Measurements from ENCODE around the gene CFAP206.
A peak's percentile ranks its signal among the peaks of the same experiment; 100 is the strongest.
"Not testable (repeated sequence)": the region's sequence is repeated elsewhere in the genome, so short reads cannot be mapped to it uniquely, and the experiment has no call there.

CFAP206 gene

DNA sequence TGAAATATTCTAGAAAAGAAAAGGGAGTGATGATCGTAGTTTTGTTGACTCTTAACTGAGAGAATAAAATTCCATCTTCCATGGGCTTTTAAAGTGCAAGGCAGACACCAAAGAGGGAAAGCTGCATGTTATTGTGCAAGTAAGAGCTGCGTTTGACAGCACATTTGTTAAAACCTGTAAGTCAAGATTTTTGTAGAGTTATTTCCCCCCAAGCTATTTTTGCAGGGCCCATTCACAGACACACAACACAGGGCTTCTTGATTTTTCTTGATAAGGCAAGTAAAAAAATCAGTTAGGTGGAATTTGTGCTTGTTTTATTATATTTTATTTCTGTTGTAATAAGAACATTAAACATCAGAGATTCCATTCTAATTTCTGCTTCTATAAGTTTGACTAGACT lies 13.8 kb downstream of the CFAP206 start:
- no peak for DNase-seq

DNA sequence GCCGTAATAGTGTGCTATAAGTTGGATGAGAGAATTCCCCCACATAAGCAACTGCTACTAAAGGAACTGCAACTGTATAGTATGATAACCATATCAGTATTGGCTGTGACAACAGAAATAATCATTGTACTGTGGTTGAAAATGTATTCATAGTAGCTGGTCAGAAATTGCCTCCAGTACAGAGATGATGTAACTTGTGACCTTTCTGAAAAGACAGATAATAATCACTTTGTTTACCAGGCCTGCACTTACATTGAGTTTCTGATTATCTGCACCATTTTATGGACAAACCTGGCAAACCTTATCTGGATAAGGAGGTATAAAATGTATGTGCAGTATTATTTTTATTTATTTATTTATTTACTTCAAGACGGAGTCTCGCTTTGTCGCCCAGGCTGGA lies 19.0 kb downstream of the CFAP206 start:
- DNase-seq, result no peak

DNA sequence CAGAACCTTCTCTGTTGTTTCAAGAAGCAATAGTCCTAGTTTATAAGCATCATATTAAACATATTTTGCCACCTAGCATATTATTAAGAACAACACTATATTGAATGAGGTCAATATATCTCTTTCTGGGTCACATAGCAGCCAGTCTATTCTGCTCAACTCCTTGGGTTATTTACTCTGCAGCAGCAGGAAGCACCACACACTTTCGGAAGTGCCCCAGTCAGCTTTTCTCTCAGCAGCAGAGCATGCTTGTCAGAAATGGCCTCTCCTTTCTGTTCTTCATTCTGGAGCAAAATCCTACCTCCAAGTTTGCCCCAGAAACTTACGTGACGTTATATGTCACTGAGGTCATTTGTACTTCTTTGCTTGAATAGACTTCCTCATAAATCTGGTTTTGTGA lies 22.7 kb downstream of the CFAP206 start:
- DNase-seq, result no peak

DNA sequence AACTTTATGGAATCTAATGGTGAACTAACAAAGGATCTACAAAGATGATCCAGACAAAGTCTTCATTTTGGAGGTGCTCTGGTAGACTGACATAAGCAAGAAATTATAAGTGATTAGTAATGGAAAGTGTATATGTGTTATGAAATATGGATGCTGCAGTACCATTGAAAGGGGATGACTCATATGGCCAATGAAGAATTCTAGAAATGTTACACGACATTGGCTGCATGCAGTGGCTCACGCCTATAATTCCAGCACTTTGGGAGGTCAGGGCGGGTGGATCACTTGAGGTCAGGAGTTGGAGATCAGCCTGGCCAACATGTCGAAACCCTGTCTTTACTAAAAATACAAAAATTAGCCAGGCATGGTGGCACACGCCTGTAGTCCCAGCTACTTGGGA lies 23.5 kb downstream of the CFAP206 start:
- DNase-seq, result no peak

DNA sequence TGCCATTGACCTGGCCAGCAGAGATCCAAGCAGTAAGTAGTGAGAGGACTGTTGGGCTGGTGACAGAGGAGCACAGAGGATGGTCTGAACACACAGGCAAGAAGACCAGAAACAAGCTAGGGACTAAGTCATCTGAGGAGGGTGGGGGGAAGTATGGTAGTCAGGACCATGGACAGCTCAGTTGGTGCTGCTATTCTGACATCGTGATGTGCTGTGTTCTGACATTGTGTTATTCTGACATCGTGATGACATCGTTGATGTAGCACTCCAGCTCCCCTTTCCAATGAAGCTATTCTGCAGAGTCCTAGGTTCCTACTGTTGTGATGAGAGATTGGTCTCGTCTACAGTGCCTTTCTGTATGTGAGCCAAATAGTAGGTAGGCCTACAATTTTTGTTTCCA lies 28.7 kb downstream of the CFAP206 start:
- peak; percentile 61 for DNase-seq

DNA sequence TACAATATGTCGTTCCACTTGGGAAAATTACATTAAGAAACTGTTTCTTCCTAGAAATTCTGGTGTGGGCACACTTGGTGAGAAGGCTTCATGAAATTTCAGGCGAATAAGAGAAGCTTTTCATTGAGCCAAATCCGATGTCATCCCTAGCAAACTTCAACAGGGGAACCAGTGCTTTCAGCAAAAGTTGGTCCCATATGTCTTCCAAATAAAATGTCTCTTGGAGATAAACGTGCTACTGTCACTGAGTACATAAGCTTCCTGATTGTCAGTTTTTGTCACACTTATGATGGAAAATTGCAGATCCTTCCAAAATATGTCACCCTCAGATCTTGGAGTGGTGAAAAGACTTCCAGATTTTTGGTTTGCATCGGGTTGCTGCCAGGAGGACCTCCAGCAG lies 33.9 kb downstream of the CFAP206 start:
- DNase-seq, result no peak

DNA sequence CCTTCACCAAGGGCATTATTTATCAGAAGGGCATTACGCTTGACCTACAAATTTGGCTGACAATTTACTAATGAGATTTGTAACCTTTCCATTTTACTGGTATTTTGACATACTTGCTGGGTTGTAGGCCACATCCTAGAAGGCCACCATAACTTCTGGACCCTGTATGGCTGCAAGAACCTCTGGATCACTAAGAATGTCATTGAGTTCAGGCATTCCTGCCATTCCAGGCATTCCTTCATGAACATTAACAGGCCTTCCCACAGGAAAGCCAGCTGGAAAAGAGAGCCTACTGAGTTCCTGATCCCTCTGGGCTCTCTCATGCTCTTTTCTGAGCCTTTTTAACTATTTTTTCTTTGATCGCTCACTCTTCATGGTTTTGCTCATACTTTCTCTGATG lies 36.6 kb downstream of the CFAP206 start:
- no peak for DNase-seq

DNA sequence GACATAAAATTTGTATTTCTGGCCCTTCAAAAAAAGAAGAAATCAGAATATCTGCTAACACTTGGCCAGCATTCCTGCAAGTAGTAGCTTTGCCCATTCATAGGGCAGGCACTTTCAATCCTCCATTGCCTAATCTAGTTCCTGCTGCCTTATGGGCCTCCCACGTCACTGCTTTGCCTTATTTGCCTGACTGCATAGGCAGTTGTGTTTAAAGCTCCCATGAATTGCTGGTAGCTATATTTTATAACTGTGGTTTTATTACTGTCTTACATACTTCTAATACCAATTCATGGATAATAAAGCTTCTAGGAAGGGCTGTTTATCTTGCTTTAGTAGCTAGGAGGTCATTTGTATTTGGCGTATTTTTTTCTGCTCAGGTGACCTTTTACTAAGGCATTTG lies 57.3 kb downstream of the CFAP206 start:
- no peak for DNase-seq

DNA sequence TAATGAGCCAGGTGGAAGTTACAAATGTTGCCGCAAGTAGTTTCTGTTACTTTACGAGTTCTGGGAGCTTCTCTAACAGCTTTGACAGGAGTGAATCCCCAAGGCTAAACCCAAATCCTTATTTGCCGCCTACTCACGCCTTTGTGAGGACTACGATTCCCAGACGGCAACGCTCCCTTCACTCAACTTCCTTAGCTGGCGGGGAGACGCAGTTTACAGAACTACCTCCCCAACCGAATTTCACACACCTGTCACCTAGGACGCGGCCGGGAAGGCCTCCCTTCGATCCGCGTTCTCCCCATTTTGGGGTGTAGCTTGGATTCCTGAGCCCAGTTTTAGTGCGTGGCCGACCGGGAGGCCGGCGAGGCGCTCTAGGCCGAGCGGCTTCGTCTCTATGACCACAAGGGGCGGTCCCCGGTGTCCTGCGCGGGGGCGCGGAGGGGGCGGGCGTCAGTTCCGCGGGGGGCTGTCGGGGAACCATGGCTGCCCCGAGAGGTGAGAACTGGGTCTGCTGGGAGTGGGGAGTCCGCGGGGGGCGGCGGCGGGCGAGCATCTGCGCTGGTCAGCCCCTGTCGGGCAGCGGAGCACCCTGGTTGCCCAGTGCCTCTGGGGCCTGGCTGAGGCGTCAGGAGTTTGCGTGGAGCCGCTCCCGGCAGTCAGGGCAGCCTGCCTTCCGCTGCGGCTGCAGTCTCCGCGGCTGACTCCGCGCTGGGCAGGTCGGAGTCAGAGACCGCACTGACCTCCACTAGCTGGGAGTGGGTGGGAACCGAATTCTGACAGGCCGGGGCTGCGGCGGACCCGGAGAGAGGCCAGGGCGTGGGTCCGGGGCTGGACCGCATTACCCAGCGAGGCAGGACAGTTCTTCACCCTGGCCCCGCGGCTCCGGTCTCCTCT lies 65.0 kb downstream of the CFAP206 start, which contains the start of gene SLC35A1:
SLC35A1 (plus strand) TSS at position 450 of the 894 bp plus-strand sequence; CDS start at position 480, 30 bp downstream.
- peak; percentile 80 for DNase-seq

DNA sequence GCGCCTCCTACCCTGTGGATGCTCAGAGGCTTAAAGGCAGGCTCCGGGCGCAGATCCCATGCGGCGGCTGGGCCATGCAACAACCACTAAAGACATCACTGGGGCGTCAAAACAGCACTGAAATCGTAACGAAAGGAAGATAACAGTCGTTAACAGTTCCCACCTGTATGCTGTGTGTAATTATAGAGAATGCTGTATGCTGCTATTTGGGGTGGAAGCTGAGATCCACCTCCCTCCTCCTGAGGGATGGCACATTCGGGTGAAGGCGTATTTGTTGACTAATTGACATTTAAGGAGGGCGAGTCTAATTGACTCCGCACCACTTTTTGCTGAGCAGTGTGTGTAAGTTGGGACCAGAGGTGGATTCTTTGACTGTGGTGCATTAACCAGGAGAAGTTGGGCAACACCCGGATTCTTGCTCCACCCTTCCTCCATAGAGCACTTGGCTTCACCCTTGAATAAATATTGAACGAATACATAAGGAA lies 65.7 kb downstream of the CFAP206 start:
- peak; percentile 32 for DNase-seq

DNA sequence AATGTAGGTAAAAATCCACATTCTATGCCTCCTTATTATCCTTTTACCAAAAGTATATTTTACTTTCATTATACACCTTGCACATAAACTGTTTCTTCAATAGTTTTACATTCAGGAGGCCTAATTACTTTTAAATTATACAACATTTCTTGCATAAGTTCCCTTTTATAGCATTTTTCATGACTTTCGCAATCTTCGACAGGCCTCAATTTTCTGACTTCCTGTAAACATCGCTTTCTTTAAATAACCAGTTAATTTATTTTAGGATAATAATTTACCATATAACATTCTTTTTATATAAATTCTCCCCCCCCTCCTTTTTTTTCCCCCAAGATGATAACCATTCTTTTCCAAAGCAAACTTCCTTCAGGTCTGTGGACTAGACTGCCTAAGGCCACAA lies 74.2 kb downstream of the CFAP206 start:
- DNase-seq, result no peak

DNA sequence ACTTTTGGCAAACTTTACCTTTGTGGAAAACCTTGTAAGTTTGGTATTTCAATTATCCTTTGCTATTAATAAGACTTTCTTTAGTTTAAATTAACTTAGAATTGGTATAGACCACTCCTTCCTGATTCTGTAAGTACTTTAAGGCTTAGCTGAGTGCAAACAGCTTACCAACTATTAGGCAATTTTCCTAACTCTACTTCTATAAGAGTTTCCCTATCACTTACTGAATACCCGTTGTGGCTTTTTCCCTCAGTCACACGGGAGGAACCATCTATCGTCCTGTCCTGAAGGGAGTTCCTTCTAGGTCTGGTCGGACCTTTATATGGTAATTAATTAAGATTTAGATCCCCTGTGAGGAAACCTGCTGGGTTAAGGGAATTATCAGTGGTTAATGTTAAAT lies 74.6 kb downstream of the CFAP206 start:
- no peak for DNase-seq

DNA sequence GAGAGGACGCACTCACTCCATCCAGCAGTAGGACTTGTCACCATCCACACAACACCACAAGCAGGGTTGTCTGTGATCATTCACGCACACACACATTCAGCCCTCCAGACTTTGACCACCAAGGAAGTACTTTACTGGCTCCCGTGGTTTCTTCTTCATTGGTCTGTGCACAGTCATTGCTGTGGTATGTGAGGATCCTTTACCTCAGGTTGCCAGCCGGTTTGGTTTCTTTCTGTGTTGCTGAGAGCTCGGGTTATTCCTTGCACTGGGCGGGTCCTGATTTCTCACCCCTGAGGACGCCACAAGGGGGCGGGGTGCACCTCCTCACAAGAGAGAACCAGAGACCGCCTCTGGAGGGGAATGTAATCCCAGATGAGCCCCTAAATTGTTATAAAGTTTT lies 76.2 kb downstream of the CFAP206 start:
- DNase-seq, result peak; percentile 21

DNA sequence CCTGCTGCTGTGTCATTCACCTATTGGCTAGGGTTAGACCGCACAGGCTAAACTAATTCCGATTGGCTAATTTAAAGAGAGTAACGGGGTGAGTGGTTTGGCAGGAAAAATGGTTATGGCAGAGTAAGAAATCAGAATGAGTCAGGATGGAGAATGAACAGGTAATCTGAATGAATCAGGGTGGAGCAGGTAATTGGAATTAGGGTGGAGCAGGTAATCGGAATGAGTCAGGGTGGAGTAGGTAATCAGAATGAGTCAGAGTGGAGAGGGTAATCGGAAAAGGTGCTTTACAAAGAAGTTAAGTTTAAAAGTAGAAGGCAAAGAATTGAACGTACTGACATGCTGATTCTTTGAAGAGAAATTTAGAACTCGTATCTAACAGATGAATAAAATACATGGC lies 76.7 kb downstream of the CFAP206 start:
- no peak for DNase-seq

DNA sequence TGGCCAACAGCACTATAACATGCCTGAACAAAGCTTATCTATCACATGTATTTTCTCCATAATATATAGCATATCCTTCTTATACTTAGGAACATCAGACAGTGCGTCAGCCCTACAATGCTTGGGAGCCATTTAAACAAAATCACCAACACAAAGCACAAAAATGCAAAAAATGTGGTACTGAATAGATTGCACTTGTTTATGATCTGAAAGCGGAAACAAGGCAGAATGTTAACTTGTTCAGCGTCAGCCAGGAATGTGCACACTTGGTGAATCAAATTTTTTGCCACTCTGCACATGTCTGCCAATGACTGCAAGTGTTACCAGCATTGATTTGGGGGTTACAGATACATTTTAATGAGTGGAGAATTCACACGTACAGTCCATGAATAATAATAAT lies 79.8 kb downstream of the CFAP206 start:
- DNase-seq, result no peak

DNA sequence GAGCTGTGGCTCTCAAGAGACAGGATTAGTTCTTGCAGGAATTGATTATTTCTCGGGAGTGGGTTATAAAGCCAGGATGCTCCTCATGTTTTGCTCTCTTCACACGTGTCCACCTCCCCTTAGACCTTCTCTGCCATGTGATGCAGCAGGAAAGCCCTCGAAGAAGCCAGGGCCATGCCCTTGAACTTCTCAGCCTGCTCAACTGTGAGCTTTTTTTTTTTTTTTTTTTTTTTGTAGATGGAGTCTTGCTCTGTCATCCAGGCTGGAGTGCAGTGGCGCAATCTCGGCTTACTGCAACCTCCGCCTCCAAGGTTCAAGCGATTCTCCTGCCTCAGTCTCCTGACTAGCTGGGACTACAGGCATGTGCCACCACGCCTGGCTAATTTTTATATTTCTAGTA lies 81.6 kb downstream of the CFAP206 start:
- not testable (repeated sequence) for DNase-seq

DNA sequence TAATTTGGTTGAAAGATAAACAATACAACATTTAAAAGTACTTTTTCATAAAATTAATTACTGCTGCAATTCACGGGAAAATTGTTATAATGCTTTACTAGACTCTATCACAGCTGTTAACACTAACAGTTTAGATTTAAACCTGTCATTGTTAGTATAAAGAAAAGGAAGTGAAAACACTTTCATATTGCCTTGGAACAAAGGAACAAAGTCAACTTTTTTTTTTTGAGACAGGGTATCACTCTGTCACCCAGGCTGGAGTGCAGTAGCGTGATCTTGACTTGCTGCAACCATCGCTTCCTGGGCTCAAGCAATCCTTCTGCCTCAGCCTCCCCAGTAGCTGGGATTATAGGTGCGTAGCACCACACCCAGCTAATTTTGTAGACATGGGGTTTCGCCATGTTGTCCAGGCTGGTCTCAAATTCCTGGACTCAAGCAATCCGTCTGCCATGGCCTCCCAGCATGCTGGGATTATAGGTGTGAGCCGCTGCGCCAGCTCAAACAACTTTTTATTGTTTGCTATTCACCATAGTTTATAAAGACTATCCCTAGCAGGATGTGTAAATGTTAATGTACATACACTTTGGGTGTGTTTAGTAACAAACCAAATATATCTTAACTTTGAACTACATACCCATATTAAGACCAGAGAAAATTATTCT lies 87.1 kb downstream of the CFAP206 start:
- no peak for DNase-seq

DNA sequence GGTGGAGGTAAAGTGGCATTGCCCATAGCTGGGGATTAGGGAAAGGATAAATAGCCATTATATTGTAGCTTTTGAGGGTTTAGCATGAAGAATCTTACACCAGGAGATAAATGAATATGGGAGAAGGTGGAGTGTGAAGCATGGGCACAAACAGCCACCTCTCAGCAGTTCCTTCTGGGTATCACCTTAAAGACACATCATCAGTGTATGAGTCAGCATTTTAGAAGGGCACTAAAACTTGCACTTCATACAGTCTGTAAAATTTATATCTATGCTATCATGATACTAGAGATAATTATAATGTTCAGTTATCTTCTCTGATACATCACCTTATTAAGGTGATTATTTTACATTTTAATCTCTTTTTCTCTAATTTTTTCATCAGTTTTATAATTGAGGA lies 90.3 kb downstream of the CFAP206 start:
- no peak for DNase-seq

DNA sequence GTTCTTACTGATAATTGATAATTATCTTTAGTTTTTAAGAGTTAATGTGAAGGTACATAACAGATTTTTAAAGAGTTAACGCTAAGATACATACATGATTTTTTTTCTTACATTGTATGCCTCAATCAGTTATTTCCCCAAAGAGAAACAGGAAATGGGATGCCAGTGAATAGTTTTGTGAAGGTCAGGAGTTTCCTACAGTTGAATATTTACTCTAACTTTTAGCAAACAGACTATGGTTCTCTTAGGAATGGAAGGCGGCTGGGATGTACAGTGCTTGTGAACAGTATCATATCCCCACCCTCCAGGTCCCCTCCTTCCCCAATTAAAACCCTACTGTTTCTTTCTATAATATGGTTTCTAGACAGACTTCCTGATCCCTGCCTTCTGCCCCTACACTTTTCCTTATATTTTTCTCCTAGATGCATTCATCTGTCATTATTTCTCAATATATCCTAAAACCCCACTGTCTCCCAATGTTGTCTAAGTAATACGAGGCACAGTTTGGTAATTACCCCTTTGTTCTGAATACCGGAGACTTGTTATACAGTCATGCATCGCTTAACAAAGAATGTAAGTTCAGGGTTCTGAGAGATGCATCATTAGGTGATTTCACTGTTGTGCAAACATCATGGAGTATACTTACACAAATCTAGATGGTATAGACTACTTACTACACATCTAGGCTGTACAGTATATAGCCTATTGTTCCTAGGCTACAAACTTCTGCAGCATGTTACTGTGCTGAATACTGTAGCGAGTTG lies 94.2 kb downstream of the CFAP206 start:
- peak; percentile 9 for DNase-seq

DNA sequence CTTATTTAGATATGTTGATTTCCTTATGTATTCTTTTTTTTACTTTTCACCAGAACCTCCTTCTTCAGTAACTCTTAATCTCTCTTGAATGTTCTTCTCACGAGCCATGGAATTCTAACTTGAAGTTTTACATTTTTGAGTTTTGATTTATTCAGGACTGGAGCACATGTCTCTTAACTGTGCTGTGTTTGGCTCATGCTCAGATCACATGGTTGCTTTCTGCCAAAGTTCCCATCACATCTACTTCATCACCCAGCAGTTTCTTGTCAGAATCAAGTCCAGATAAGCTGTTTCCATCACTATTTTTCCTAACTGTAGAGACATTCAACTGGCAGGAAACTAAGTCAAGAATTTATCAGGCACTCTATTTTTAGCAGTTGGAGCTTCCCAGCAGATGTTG lies 96.7 kb downstream of the CFAP206 start:
- DNase-seq, result no peak

Measured in kidney glomerular epithelial cell (primary cell).